Body of pancreas (tissue), 4 donors: ENCODE data around the gene RAB40C. TPM values are rescaled to one million over a fixed set of nuclear protein-coding genes. Genes with fewer than 3 reads are reported as not detected.

ENCODE experiments used
- ATAC-seq: fragments of 150-250 bp; one replicate; pipeline ENCODE4 v1.9.1; 2016
- DNase-seq, 4 donors: peaks; one replicate each; pipeline ENCODE4 v3.0.0-alpha.2; 2019
- H3K27ac ChIP-seq, 4 donors: fragments of 200-600 bp; sonication (generic); 1 replicate in 3 of 4; 2 replicates in 1 of 4; pipeline versions ENCODE4 v1.5.1 to v1.6.1; 2016 to 2019; ENCODE audit warnings: mild to moderate bottlenecking in 1 of 4, mixed read lengths in 1 of 4, moderate library complexity in 1 of 4
- H3K27me3 ChIP-seq, 2 donors: fragments of 200-600 bp; sonication (generic); one replicate each; pipeline ENCODE4 v1.6.0; 2016; ENCODE audit warnings: mild to moderate bottlenecking in 1 of 2
- H3K36me3 ChIP-seq, 2 donors: fragments of 200-600 bp; sonication (generic); replicated peaks in 1 of 2; 2 replicates each; pipeline ENCODE4 v1.5.1; 2016; ENCODE audit warnings: low read depth in 2 of 2; ENCODE audit not compliant: insufficient read depth in 1 of 2
- H3K4me1 ChIP-seq: fragments of 200-600 bp; sonication (generic); one replicate; pipeline ENCODE4 v1.6.0; 2016
- H3K4me3 ChIP-seq, 2 donors: fragments of 200-600 bp; sonication (generic); 1 replicate in 1 of 2; 2 replicates in 1 of 2; pipeline ENCODE4 v1.5.1; 2016 to 2019
- H3K9me3 ChIP-seq, 3 donors: fragments of 200-600 bp; sonication (generic); 1 replicate in 2 of 3; 2 replicates in 1 of 3; pipeline ENCODE4 v1.5.1; 2016
- POLR2A ChIP-seq, 3 donors: fragments of 450-650 bp; IDR thresholded peaks; one replicate each; pipeline ENCODE4 v1.6.1; 2016; ENCODE audit warnings: antibody characterized with exemption in 3 of 3, mild to moderate bottlenecking in 2 of 3
- WGBS, 2 donors: methylation state at CpG; one replicate each; pipeline ENCODE4 v1.1.5; 2017; 5-methylcytosine and 5-hydroxymethylcytosine counted together
- intact Hi-C: fragments of 100-400 bp; cut with DNase I; formaldehyde crosslinking; loops from one replicate; pipeline ENCODE4 v1.15.1; 2023
- total RNA-seq, 2 donors: library from RNA; depleted of rRNA; stranded (reverse); fragments of >200 nt; gene quantifications; one replicate each; pipeline ENCODE4 v1.1.0, GENCODE V29; 2016
- TF ChIP-seq, protein P1 (sequence below), 7 experiments: fragments of 450-650 bp in 4 of 7; fragments of 200-600 bp in 3 of 7; sonication (generic) in 3 of 7; IDR thresholded peaks; one replicate each; pipeline ENCODE4 v1.5.1; 2016 to 2019; ENCODE audit warnings: antibody characterized with exemption in 7 of 7

The RAB40C gene
- total RNA-seq, 2 donors from 2014 or later = 37.2 to 41.0 TPM

DNA sequence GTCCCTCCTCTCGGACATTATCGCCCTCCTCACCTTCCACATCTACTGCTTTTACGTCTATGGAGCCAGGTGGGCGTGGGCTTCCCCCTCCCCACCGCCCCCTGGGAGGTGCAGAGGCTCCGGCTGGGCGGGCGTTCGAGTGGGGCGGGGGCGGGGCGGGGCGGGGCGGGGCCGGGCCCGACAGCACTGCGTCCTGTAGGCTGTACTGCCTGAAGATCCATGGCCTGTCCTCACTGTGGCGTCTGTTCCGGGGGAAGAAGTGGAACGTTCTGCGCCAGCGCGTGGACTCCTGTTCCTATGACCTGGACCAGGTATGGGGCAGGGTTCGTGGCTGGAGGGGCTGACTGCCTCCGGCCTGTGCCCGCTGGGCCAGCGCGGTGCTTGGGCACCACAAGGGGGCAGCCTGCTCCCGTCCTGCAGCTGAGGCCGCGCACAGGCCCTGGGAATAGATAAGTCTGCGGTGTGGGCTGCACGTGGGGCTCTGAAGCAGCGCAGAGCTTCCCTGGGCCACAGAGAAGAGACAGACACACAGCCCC is 10.9 kb upstream of the RAB40C start:
- Histone ChIP-seq H3K4me1 (peaks cover 50% of the 10 kb centered on the region), H3K9me3 (no peaks in the 10 kb centered on the region), H3K36me3 (peaks cover 0 to 11% of the 10 kb centered on the region in 2 donors), H3K27me3 (no peaks in the 10 kb centered on the region), H3K4me3 (no peak overlapping the region), H3K27ac (peak overlapping the region in 2 of 4 donors; percentile 30 to 49)
- peak; percentile 70 for ATAC-seq
- WGBS, 2 donors = 21 to 64% methylated on average over 12 to 33 of the region's 34 CpGs
- intact Hi-C loops = no loop called here
- DNase-seq = peak; percentile 83 to 87 (median 86)
- TF ChIP-seq POLR2A (IDR thresholded peaks at IDR 0.05) = no peak
- TF ChIP-seq, protein P1, sequence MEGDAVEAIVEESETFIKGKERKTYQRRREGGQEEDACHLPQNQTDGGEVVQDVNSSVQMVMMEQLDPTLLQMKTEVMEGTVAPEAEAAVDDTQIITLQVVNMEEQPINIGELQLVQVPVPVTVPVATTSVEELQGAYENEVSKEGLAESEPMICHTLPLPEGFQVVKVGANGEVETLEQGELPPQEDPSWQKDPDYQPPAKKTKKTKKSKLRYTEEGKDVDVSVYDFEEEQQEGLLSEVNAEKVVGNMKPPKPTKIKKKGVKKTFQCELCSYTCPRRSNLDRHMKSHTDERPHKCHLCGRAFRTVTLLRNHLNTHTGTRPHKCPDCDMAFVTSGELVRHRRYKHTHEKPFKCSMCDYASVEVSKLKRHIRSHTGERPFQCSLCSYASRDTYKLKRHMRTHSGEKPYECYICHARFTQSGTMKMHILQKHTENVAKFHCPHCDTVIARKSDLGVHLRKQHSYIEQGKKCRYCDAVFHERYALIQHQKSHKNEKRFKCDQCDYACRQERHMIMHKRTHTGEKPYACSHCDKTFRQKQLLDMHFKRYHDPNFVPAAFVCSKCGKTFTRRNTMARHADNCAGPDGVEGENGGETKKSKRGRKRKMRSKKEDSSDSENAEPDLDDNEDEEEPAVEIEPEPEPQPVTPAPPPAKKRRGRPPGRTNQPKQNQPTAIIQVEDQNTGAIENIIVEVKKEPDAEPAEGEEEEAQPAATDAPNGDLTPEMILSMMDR (IDR thresholded peaks at IDR 0.05) = peak; percentile 86 to 96 (median 93)

GRCh38 chr16:580141-580945 is 9.5 kb upstream of the RAB40C start:
- intact Hi-C loops = no loop called here
- Histone ChIP-seq H3K9me3 (no peaks in the 10 kb centered on the region), H3K36me3 (peaks cover 0 to 5% of the 10 kb centered on the region in 2 donors), H3K27ac (peak overlapping the region; percentile 74 to 90 (median 86)), H3K4me3 (peak overlapping the region in 1 of 2 donors; percentile 6), H3K27me3 (no peaks in the 10 kb centered on the region), H3K4me1 (peaks cover 57% of the 10 kb centered on the region)
- WGBS, 2 donors = 51% methylated on average over 25 of the region's 27 CpGs; no CpG with 5 or more reads in 1 of the 2 donors
- peak; percentile 57 for ATAC-seq
- peak; percentile 75 to 90 (median 86) for DNase-seq
- TF ChIP-seq POLR2A (IDR thresholded peaks at IDR 0.05) = peak; percentile 4 to 36 (median 33)
- TF ChIP-seq, protein P1 (IDR thresholded peaks at IDR 0.05) = no peak

DNA sequence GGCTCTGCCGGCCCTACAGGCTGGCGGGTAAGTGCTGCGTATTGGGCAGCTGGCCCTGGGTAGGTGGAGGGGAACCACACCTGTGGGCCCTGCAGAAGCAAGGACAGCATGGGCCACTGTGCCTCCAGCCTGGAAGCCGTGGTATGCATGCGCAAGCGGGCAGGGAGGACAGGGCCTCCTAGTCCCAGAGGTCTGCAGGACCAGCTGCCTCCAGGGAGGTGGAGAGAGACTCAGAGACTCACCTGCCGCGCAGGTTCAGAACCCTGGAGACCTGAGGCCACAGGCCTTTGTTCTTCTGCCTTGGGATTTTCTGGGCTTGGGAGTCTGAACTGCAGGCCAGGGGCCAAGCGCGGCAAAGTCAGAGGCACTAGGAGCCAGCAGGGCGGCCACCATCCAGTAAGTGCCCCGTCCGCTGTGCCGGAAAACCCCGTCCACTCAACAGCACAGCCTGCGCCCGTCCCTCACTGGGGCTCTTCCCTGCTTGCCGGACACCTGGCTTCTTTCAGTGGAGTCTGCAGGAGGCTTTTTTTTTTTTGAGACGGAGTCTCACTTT is 8.8 kb upstream of the RAB40C start:
- Histone ChIP-seq H3K36me3 (peaks cover 0 to under 1% of the 10 kb centered on the region in 2 donors), H3K4me3 (peak overlapping the region in 1 of 2 donors; percentile 6), H3K27ac (peak overlapping the region; percentile 74 to 90 (median 86)), H3K27me3 (no peaks in the 10 kb centered on the region), H3K9me3 (no peaks in the 10 kb centered on the region), H3K4me1 (peaks cover 64% of the 10 kb centered on the region)
- intact Hi-C loops = no loop called here
- 49 to 62% methylated on average over 4 to 19 of the region's 19 CpGs for WGBS, 2 donors
- ATAC-seq = no peak
- peak; percentile 48 to 67 (median 63) for DNase-seq
- peak in 1 of 3 donors; percentile 25 for TF ChIP-seq POLR2A (IDR thresholded peaks at IDR 0.05)
- TF ChIP-seq, protein P1 (IDR thresholded peaks at IDR 0.05) = no peak

DNA sequence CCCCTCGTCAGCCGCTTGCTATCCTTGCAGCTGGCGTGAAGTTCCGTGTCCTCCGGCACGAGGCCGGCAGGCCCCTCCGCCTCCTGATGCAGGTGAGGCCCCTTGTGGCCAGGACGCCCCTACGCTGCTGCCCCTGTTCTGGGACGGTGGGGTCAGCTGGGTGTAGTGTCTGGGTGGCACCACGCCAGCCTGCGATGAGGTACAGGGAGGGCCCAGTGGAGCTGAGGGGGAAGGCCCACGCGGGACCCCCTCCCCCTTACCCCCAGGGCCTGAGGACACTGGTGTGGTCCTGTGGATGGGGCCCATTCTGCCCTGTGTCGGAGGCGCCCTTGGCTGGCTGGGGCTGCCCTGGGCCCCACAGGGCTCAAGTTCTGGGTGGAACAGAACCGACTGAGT is 7.7 kb upstream of the RAB40C start:
- H3K27me3 ChIP-seq = no peaks in the 10 kb centered on the region
- no peak for TF ChIP-seq POLR2A (IDR thresholded peaks at IDR 0.05)
- TF ChIP-seq, protein P1 (IDR thresholded peaks at IDR 0.05) = no peak
- no peak overlapping the region for H3K4me3 ChIP-seq
- 59% methylated on average over 18 of the region's 18 CpGs; no CpG with 5 or more reads in 1 of the 2 donors for WGBS, 2 donors
- peaks cover 76% of the 10 kb centered on the region for H3K4me1 ChIP-seq
- ATAC-seq = no peak
- intact Hi-C loops = no loop called here
- H3K27ac ChIP-seq = peak overlapping the region; percentile 74 to 90 (median 86)
- H3K9me3 ChIP-seq = no peaks in the 10 kb centered on the region
- peak in 1 of 4 donors; percentile 37 for DNase-seq
- H3K36me3 ChIP-seq = no peaks in the 10 kb centered on the region
